Inferior parietal cortex (tissue), 1 donor: ENCODE data around the gene POU4F1.

Experiments used
- DNase-seq: peaks from one replicate; pipeline ENCODE4 v3.0.0-alpha.2; 2016; ENCODE audit errors: extremely low spot score

Gene POU4F1

DNA sequence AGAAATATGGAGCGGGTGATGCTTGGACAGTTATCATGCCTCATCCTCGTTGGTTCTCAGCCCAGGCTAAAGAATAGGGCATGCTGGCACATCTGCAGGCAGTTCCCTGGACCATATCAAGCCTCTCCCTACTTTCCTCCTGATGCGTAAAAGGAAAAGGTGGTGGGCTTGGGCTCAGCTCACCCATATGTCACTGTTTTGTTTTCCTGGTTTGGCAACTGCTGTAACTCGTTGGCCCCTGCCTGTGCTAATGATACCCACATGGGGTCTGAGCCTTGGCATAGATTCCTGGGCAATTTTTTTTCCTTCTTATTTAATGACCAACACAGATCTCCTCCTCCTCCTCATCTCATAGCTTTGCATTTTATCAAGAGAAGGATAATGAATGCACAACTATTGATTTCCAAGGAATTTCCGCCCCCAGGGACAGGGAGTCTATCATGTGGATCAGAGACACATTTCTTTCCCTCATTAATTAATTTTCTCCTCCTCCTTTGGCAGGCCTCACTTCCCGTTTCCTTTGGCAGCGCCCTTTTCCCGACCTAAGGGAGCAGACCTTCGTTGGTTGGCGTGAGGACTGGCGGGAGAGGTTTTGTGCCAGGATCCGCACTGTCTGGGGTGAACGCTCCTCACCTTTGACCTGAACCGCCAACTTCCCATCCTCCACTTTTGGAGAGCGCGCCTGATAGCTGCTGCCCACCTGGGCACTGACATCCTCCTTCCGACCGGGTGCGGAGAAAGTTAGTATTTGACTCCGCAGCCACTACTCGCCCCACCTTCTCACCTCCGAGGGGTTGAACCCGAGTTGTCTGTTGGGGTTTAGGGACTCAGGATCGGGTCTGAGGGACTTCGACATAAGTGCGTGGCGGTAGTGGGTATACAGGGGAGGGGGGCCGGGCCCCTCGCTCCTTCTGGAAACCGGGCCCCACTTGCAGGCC, 3.4 kb upstream of the POU4F1 start:
- DNase-seq = no peak

DNA sequence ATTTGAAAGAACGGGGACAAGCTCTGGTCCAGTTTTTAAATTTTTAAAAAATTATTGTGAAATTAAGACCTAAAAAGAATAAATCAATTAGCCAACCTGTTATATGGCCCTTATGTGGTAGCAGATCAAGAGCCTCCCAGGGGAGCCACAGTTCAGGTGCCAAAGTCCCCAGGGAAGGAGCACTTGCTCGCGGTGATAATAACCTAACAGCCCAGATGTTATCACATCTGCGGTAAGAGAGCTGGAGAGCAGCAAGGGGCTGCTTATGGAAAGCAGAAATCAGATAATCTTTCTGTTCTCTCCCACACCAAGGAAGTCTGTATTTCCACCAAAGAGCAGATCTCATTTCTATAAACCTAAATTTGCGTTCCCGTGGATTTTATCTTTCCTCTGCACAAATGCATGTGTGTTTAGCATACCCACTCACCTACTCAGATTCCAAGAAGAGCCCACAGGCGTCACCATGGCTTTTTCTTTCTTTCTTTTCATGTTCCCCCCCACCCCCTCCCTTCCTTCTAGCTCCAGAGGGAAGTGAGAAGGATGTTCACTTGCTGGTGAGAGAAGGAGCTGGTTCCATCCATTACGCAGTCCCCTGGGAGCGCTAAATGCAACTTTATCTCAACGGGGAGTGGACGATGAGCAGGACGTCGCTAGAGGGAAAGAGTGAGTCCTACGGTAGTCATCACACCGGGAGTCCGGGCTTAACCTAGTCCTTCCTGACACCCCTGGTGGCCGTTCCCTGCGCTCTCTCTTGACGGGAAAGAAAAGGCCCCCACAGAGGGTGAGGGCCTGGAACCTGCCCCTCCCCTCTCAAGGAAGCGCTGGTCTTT, 1.6 kb upstream of the POU4F1 start:
- no peak for DNase-seq

DNA sequence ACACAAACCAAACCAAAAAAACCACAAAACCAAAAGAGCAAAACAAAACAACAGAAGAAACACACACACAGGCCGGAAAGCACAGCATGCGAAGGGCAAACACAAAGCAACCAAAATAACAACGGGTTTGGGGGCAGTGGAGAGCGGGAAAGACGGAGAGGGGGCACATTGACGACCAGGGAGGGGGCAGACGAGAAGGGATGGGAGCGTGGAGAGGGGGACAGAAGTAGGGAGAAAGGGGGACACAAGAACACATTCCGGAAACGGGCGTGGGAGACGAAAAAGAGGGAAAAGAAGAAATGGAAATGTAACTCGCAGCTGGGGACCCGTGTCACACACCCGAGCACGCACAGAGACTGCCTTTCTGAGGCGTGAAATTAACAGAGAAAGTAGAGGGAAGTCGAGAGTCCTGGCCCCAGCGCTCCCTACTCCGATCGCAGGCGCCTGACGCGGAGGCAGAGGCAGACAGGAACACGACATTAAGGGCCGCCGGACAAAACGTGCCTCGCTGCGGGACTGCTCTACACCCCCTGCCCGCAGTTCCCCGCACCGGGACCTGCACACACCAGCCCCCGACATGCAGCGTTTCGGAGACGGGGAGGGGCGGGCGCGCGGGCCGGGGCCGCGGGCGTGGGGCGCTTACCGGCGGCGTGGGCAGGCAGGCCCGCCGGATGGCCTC, 652 bp downstream of the POU4F1 start:
- no peak for DNase-seq

DNA sequence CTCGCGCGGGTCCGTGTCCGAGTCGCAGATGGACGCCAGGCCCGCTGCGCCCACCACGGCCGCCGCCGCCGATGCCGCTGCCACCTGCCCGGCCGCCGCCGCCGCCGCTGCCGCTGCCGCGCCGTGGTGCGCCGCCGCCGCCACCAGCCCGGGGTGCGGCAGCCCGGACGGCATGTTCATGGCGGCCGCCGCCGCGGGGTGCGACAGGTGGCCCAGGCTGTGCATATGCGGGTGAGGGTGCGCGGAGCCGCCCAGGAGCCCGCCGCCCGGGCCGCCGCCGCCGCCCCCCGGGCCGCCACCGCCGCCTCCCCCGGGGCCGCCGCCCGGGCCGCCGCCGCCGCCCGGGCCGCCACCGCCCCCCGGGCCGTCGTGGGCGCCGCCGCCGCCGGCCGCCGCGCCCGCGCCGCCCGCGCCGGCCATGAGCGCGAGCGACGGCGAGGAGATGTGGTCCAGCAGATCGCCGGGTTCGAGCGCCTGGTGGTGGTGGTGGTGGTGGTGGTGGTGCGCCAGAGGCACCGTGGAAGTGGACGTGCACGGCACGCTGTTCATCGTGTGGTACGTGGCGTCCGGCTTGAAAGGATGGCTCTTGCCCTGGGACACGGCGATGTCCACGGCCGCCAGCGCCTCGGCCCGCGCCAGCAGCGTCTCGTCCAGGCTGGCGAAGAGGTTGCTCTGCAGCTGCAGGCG, 1.3 kb downstream of the POU4F1 start:
- no peak for DNase-seq

DNA sequence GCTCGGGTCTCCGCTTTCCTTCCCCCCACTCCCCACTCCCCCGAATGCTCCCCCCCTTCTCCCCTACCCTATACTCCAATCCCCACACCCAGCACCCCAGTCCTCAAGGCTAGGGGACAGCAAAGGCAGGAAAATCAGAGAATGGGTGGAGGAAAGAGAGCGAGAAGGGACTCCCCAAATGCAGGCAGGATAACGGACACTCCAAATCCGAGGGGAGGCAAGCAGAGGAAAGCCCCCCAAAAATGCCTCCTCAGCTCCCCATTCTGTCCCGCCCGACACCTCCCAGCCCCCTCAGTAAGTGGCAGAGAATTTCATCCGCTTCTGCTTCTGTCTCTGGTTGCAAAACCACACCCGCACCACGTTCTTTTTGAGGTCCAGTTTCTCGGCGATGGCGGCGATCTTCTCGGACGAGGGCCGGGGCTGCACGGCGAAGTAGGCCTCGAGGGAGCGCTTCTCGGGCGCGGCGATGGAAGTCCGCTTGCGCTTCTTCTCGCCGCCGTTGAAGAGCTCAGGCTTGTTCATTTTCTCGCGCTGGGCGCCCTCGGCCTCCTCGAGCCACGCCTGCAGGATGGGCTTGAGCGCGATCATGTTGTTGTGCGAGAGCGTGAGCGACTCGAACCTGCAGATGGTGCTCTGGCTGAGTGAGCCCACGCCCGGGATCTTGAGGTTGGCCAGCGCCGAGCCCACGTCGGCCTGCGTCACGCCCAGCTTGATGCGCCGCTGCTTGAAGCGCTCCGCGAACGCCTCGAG, 2.1 kb downstream of the POU4F1 start:
- no peak for DNase-seq

DNA sequence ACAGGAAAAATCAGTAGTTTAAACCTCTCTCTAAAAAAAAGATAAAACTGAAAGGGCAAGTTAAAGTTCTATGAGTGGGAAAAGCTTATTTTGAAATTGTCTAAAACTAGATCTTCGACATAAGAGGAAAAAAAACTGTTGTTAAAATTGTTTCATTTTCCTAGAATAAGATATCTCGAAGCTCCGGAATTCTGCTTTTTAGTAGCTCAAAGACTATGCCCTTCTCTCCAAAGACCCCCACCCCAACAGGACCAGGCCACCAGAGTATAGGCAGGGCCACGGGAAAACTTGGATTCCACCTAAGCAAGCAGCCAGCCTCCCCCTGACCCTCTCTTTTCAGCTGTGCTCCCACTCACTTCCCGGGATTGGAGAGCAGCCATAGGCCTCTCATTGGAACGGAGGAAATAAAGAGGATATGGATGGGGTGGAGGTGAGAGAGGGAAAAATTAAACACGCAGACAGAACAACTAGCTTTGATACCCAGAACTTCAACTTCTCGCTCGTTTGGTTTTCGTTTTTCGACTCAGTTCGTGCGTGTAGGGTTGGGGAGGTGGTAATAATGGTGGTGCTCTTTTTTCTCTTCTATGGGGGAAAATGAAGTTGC, 3.0 kb downstream of the POU4F1 start:
- no peak for DNase-seq

DNA sequence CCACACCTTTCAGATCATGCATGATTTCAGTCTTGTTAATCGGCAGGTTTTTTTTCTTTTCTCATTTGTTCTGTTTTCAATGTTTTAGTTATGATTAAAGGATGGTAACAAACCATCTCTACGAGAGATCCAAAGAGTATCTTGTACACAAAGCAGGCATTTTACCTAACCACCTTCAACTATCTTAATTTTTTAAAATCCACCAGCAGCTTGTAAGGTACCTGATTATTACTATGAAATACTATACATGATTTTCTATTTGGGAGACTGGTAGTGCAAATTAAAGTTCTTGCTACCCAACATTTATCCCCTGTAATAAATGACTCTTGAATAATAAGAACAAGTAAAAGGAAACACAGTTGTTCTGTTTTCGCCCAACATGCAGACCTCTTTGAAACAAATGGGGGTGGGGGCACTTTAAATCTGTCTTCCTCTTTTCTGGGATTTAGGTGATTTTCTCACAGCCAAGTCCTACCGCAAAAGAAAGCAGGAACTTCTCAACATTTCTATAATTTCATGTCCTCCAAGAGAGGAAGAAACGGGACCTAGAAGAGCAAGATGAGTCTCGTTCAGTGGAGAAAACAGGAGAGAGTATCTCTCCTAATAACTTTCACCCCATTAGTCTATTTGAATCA, 3.6 kb downstream of the POU4F1 start:
- DNase-seq = no peak

DNA sequence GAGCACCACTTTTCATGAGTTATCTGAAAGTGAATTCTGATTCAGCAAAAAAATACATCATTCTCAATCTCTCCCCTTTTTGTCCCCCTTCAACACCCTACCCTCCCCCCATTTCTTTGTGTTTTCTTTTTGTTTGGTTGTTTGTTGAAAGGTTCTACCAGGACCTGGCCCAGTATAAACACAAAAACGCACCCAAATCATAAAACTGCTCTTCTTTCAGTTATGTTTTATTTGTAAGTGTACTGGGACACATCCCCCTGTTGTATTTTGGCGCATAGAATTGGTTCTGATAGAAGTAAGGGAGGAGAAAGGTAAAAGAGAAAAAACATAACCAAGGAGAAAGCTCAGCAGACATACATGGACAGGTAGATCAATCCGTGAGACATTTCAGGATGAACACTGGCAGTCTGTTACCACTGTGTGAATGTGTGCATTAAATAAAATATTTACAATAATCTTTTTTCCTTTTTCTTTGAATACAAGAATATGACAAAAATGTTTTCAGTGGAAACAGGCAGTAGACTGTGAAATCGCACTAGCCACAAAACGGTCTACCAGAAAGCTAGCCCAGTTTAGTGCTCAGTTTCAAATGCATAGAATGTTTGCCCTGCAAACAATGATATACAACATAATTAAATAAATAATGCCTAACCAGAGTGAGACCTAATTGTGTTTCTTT, 4.2 kb downstream of the POU4F1 start:
- DNase-seq = no peak

DNA sequence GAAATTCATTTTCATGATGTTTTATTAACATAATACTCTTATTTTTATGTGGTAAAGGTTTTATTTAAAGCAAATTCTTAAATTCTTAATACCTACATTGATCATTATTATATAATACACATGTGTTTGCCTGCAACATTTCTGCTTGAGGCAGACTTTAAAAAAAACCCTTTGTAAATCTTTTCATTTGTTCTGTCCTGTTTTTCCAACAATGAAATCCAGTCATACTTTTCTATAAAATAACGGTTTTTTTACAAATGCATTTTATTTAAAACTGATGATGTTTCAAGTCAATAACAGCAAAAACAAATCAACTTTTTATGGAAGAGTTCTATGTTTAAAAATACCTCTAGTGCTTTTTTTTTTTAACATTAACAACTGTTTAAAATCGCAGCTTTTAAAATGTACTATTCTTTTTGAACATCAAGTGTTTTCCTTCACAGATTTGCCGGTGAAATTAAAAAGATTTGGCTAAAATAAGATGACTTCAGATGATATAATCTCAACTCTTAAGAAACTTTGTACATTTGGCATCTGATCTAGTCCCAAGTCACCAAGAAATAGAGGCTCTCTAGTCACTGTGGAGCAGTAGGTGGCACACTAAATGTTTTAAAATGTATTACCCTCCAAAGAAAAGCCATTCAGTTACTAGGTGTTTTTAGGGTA, 5.1 kb downstream of the POU4F1 start:
- DNase-seq = no peak

DNA sequence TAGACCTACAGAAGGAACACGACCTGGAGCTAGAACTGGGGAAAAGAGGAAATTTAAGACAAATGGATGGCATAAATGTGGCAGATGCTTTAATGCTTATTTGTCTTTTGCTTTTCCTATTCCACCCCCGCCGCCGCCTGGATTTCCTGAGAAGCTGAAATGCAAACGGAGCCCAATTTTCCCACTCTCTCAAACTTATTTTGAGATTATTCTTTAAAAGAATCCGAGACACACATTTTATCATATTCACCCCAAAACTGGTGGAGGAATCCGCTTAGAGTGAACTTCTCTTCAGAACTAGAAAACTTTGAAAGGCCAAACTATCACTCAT, 5.8 kb downstream of the POU4F1 start:
- no peak for DNase-seq

DNA sequence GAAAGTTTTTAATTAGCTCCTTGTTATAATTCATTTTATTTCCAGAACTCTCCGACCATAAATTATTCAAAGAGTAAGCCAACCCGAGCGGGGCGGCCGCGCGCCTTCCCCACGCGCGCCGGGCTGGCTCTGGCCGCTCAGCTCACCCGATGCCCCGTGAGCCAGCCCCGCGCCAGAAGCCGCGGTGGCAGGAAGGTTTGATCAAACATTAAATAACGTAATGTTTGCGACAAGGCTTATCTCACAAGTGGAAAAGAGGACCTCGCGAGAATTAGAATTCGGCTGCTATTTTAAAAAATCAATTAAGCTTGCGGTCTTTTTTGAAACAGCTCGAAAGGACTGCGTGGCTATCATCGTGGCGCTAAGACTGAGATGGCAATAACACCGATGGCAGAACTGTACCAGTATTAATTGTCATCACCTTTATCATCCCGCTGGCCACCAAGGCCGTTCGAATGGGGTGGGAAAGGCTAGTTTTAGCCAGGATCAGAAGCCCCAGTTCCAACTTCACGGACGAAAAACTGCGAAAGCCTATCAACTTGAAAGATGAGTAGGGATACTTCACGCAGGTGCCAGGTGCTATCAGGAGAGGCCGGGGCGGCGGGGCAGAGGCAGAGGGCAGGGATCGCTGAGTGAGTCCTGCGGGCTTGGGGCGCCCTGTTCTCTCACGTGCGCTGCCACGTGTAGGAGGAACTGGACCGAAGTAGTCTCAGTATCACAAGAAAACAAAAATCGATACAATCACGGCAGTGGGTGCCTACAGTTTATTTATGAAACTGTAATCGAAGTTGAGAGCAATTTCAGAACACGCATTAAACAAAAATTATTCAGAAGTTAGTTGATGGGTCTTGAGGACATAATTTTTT, 6.4 kb downstream of the POU4F1 start:
- no peak for DNase-seq

DNA sequence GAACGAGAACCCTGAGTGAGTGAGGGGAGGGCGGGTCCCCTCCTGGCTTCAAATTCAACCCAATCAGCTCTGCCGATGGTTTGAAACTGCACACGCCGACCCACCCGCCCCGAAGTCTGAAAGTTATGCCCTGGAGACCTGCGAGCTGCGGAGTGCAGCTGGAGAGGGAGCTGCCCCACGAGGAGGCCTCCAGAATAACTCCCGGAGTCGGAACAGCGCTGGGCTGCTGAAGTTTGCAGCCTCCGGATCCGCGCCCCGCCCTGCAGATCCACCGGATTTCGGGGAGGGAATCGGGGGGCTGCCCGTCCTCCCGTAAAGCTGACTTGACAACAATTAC, 7.0 kb downstream of the POU4F1 start:
- DNase-seq = no peak

DNA sequence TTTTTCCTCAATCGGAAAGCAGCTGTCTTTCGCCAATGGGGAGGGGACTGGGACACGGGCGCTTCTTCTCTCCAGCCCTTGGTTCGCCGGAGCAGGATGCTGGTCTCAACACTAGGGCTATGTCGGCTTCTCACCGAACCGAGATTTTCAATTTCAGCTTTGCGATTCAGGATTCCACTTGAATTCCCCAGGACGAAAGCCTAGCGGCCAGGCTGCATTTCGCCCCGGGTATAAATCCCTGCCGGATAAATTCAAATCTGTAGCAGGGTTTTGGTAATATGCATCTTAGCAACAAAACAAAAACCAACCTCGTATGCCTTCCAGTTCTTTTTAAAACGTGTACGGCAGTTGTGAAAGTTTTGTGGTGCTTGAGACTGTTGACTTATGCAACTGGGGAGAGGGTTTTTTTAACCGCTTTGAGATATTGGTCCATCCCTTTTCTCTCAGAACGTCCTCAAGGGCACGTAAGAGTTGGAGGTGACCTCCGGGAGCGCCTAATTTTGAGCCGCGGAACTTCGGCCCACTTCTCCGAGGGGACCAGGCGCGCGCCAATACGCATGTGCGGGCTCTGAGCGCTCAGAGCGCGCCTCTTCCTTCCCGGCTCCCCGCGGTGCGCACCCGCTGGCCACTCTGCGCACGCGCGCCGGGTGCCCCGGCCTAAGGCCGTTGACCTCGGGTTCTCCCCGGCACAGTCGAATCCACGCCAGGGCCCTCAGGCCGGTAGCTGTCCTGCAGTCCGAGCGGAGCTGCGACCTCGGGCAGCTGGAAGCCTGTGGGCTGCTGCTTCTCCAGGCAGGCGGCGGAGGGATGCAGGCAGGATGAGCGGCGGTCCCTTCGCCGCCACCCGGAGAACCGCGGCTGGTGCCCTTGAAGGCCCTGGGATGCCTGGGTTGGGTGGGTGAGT, 7.6 kb downstream of the POU4F1 start:
- no peak for DNase-seq

DNA sequence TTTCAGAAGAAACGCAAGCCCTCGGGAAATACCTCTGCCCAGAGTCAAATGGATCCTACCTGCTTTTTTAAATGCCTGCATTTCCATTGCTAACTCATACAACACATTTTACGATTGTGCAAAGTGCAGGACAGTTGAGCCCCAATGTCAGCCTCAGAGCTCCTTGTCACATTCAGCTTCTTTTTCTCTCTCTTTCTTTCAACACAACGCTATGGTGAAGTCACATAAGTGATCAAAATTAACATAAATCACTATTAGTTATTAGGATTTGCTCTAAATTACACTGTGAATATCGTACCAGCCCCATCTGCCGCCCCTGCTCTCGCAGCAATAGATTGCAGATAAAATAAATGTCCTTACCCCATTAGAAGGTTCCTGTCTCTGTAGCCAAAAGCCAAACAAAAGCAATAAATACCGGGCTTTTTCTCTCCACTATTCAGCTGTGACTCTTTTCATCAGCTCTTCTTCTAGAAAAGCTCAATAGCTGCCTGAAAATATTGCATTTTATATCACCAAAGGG, 8.8 kb downstream of the POU4F1 start:
- no peak for DNase-seq

DNA sequence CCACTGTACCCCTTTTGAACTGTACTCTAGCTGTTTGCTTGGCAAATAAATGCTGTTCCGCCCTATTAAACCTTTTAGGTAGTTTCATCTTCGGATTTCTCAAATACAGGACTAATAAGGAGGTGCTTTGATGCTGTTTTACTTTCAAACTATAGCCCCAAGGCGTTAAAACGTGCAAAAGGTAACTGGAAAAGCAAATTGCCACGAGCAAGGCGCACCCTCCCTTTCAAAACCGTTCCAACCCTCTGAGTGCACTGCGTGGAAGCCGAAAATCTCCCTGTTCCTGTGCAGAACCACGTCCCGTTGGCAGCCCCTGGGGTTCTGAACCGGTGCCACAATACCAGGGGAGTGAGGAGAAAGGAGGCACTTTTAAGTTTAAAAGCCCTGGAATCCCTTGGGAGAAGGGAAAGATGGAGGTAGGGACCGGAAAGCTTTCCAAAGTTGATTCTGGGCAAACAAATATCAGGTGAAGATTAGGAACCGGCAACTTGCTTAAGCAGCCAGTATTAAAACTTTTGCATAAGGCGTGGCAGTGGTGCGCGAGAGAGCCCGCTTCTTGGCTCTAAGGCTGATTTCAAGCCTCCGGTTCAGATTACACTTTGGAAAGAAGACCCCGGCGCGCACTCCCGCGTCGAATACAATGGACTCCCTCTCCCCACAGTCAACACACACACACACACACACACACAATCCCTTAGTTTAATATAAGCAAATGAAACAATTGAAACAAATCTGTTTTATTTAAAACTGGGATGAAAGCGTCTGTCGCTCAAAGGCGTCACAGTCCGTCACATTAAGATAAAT, 9.5 kb downstream of the POU4F1 start:
- DNase-seq = no peak

DNA sequence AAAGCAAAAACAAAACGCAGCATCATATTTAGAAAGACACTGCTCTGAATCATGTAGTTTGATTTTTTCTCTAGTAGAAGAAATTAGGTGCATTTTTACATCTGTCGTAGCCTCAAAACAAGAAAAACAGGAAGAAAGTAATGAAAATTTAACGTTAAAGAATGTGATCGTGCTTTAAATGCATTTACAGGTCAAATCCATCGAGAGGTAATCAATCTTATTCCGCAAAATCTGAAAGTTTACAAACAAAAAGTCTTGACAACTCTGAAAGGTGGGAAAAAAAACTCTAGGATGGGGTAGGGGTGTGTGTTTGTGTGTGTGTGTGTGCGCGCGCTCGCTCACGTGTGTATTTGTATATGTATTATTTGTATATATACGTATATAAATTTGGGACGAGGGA, 10.2 kb downstream of the POU4F1 start:
- no peak for DNase-seq
